Fibroblast of skin of left biceps (primary cell): ENCODE data around the gene NHERF2.
"Not testable (repeated sequence)": the region's sequence is repeated elsewhere in the genome, so short reads cannot be mapped to it uniquely, and the experiment has no call there.

Source experiments
- DNase-seq, 2 experiments: peaks; one replicate each; pipeline ENCODE4 v3.0.0-alpha.2; 2013; ENCODE audit warnings: low read depth in 2 of 2

The NHERF2 gene

DNA sequence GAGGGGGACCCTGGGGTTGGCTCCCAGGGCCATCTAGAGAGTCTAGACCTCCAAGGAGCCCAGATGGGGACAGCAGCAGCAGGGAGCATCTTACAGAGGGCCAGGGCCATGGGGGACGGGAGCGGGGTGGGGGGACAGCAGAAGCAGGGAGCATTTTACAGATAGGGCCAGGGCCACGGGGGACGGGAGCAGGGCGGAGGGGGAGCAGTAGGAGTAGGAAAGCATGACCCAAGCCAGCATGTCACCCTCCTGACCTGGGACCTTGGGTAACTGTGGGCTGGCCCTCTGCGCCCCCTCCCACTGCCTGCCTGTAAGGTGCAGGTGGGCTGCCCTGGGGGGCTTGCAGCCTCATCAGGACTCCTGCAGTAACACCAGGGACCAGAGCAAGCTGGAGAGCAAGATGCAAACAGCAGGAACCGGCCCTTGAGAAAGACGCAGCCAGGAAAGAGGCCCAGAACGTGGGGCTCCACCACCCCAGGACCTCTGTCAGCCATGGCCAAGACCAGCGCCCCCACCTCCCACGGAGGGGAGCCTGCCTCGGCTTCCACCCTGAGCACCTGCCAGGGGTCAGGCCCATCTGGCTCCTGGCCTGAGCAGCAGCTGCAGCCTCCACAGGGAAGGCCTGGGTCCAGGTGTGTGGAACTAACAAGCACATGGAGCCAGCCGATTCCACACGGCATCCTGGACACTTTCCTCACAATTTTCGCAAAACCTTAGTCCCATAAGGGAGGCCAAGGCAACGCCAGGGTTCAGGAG lies 19.4 kb upstream of the NHERF2 start:
- no peak for DNase-seq

DNA sequence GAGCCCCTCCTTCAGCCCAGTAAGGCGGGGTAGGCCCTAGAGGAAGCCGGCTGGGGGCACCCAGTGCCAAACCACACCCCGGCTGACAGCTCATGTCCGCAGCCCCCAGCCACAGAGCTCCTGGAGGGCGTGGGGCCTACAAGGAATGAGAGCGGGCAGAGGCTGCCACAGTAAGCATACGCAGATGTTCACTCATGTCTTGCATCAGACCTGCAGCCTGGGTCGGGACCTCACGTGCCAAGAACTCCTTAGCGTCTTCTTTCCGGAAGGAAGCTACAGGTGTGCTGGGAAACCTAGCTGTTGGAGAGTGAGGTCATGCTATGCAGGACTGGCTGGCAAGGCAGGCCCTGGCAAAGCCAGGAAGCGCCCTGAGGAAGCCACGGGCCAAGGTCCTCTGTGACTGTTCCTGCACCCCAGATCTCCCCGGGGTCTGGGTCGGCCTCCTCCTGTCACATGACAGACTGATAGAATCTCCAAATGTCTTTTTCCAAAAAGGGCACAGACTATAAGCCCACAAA lies 18.6 kb upstream of the NHERF2 start:
- no peak for DNase-seq

DNA sequence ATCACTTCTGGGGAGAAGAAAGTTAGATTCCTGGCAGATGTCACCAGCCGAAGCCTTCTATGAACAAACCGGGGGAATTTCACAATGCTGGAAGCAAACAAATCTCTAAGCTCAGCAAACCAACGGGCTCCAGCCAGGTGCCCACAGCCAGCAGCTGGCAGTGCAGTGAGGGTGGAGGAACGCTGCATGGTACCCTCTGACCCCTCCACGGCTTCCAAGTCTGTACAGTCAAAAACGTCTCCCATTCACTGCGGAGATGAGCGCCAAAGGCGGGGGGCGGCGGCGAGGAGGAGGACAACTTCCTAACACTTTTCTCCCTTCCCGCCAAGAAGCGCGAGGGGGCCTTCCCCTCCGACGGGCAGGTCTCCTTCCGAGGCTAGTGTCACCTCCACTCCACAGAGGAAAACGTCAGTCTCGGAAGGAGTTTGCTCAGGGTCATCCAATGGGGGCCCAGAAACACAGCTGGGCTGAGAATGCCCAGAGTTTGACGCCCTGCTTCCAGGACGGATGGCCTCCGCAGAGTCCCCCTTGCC lies 18.0 kb upstream of the NHERF2 start:
- no peak for DNase-seq

DNA sequence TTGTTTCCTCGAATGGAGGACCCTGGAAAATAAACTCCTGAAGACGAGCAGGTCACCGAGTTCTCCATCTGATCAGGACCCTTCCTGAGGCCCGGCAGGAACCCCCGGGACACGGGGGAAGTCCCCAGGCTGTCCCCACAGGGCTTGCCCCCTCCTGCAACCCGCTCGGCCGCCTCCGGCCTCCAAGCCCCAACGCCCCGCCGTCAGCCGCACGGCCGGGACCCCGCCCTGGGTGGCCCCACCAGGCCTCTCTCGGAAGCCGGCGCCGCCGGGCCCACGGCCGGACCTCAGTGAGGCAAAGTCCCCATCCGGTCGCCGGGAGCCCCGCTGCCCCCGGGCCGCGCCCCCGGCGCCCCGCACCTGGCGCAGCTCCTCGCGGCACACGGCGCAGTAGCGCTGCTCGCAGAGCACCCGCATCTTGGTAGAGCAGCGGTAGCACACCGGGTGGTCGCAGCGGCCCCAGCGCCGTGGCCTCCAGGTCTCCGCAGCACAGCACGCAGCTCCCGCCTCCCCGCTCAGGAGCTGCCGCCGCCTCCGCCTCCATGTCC lies 17.5 kb upstream of the NHERF2 start:
- DNase-seq: no peak

DNA sequence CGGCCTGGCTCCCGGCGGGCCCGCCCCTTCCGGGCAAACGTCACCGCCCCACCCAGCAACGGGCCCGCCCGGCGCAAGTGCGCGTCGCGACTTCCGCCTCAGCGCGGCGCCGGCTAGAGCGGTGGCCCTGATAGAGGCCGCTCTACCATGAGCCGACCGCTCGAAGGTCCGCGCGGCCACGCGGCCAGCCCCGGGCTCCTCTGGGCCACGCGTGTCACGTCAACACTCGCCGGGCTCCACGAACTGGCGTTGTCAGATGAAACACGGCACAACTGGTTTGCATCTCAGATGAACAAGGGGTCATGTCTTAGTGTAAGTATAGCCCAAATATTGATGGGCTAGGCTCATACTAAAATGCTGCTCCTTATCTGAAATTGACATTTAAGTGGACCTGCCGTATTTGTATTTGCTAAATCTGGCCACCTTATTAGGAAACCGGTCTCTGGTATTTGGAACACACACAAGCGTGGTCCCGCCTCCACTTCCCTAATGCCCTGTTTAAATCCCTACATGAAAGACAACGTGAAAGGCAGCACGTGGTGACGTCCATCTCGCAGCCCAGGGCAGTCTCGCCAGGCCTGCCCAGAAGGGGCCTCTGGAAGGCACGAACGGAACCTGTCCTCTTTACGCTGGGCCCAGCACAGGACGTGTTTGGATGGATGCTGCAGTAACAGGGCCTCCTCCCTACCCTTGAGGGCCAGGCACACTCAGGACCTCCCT lies 16.8 kb upstream of the NHERF2 start, which contains the start of gene ZNF598:
Gene ZNF598, minus strand, starts transcription at position 31 of the 720 bp plus-strand sequence.
- DNase-seq: peak; percentile 66 to 68

DNA sequence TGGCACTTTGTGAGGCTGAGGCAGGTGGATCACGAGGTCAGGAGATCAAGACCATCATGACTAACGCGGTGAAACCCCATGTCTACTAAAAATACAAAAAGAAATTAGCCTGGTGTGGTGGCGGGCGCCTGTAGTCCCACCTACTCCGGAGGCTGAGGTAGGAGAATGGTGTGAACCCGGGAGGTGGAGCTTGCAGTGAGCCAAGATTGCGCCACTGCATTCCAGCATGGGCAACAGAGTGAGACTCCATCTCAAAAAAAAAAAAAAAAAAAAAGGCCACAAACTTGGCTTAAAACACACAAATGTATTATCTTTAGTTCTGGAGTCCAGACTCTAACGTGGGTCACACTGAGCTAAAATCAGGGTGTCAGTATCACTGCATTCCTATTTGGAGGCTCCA lies 15.0 kb upstream of the NHERF2 start:
- DNase-seq: not testable (repeated sequence)

DNA sequence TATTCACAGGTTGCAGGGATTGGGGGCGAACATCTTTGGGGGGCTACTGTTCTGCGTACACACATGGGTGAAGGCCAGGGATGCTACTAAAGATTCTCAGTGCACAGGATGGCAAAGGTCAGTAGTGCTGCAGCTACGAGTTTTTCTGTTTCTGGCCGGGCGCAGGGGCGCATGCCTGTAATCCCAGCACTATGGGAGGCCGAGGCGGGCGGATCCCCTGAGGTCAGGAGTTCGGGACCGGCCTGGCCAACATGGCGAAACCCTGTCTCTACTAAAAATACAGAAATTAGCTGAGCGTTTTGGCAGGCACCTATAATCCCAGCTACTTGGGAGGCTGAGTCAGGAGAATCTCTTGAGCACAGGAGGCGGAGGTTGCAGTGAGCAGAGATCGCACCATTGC lies 13.2 kb upstream of the NHERF2 start:
- no peak for DNase-seq

DNA sequence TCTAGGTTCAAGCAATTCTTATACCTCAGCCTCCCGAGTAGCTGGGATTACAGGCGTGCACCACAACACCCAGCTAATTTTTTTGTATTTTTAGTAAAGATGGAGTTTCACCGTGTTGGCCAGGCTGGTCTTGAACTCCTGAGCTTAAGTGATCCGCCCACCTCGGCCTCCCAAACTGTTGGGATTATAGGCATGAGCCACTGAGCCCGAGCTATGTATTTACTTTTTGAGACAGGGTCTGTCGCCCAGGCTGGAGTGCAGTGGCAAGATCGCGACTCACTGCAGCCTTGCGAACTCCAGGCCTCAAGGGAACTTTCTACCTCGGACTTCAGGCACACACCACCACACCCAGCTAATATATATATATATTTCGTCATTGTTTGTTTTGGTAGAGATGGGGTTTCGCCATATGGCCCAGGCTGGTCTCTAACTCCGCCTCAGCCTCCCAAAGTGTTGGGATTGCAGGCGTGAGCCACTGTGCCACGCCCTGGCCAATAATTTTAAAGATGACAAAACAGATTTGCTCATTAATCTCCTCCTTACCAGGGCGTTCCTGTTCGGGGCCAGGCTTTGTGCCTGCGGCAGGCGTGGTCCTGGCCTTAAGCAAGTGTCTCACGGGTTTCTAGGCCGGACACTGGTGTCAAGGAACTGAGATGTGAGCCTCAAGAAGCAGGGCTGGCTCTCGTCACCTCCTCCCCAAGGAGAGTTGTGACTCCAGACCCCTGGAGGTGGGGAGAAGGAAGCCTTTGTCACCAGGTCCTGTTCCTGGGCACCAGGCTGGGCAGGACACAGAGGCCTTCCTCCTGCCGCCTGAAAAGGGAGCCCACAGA lies 11.4 kb upstream of the NHERF2 start:
- DNase-seq: no peak

DNA sequence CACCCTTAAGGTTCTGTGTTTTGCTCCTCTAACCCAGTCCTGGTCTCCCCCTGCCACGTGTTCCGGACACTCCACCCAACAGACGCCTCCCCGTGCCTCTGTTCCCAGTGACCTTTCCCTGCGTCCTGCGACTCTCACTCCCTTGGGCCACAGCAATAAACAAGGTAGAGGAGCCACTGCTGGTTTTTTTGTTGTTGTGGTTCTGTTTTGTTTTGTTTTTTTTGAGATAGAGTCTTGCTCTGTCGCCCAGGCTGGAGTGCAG lies 10.8 kb upstream of the NHERF2 start:
- DNase-seq: no peak

DNA sequence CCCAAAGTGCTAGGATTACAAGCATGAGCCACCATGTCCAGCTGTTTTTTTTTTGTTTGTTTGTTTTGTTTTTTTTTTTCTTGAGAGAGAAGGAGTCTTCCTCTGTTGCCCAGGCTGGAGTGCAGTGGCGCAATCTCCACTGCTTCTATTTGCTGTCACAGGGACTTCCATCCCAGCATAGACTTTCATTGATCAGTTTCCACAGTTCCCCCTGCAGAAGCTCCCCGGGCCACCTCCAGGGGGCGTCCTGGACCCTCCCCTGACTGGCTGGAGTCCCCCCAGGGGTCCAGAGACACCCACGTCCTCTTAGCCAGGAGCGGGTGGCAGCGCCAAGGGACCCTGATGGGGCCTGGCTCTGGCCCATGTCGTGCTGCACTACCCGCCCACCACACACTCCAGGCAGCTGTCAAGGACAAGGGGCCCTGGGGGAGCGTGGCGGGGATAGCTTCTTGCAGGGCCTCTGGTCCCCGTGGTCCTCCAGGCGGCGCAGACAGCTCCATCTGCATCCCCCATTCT lies 10.2 kb upstream of the NHERF2 start:
- DNase-seq: no peak

DNA sequence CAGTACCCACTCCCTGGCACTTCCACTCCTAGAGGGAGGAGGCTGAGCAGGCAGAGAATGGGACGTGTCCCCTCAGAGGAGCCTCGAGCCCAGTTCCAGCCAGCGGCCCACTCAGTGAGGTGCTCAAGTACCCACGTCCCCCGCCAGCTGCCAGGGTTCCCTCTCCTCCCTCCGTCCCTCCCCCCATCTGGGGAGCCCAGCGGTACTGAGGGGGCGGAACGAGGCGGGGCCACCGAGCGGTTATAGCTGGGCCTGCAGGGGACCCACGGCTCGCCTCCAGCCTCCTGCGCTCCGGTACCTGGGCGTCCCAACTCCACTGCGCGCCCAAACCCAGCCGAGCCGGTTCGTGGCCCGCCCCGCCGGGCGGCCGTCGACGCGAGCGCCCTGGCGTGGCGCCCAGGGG lies 7.2 kb upstream of the NHERF2 start, which contains the start of gene NPW:
Gene NPW, plus strand, starts transcription at position 268 of the 403 bp plus-strand sequence.
- no peak for DNase-seq

DNA sequence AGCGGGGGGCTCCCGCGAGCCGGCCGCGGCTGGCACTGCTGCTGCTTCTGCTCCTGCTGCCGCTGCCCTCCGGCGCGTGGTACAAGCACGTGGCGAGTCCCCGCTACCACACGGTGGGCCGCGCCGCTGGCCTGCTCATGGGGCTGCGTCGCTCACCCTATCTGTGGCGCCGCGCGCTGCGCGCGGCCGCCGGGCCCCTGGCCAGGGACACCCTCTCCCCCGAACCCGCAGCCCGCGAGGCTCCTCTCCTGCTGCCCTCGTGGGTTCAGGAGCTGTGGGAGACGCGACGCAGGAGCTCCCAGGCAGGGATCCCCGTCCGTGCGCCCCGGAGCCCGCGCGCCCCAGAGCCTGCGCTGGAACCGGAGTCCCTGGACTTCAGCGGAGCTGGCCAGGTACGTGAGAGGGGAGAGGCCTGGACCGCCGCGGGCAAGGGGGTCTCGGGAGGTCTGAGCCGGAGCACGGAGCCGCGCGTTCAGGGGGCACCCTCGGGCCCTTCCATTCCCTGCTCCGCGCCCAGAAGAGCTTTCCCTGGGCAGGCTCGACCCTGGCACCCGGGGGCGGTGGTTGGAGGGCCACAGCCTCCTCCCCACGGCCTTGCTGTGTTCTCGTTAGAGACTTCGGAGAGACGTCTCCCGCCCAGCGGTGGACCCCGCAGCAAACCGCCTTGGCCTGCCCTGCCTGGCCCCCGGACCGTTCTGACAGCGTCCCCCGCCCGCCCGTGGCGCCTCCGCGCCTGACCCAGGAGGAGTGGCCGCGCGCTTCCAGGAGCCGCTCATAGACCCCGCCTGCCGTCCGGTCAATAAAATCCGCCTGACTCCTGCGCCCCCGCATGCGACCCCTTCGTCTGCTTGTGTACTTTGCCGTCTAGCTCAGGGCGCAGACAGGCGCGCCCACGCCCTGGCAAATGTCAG lies 6.5 kb upstream of the NHERF2 start:
- no peak for DNase-seq

DNA sequence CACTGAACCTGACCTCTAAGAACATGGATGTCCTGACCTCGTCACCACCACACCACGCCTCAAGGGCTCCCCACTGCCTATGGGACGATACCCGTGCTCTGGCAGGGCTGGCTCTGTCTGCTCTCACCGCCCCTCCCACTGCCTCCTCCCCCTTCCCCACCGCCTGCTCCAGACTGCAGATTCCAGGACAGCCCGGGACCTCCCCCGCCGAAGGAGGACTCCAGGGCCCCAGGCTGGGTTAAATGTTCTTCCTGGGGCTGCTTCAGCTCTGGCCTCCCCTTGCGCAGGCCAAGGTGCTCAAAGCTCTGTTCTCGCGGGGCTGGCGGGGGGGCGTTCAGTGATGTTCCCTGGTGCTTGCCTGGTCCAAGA lies 4.0 kb upstream of the NHERF2 start:
- DNase-seq: no peak

DNA sequence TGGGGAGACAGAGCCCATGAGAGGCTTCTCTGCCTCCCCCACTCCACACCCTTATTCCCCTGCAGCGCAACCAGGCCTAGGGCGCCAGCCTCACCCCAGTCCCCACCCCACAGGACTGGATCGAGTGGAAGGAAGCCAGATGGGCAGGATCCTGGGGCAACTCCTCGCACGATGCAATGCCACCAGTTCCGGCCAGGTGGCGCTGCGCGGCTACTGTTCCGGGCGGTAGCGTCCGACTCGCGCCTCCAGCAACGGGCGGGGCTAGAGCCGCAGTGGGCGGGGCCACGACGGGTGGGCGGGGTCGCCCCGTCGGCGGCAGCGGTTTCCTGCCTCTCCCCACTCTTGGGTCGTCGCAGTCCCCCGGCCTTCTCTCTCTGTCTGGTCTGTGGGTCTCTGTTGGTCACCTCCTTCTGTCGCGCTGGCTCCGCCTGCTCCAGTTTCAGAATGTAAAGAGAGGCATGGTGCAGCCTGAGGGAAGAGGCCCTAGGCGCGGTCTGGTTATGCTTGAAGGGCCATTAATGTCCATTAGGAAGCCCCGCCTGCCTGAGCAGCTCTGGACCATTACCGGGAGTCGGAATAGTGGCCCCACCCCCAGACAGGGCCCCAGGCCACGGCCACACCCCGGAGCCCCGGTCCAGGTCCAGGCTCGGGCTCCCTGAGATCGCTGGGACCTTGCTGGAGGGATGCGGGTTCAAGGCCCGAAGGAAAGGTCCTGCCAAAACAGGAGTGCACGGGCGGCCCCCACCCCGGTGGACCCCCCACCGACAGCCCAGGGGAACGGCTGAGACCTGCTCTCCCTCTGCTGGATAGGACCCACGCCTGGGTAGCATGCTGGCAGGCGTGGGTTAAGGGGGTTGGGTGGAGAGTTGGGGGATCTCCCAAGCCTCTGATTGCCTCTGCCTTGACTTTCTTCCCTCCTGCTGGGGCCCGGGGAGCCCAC lies 3.3 kb upstream of the NHERF2 start:
- no peak for DNase-seq

DNA sequence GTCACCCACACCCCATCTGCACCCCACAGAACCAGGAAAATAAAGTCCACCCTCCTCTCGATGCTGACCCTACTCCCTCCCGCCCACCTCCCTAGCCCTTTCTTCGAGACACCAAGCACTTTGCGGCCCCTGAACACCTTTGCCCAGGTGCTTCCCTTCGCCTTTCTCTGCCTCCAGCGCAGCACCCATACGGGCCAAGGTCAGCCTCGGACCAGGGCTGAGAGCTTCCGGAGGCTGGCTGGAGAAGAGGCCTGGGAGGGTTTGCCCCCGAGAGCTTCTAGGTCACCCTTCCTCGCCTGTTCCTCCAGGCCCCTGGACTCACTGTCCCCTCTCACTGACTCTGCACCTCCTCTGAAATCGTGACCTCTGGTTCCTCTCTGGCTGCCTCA lies 2.7 kb upstream of the NHERF2 start:
- no peak for DNase-seq

DNA sequence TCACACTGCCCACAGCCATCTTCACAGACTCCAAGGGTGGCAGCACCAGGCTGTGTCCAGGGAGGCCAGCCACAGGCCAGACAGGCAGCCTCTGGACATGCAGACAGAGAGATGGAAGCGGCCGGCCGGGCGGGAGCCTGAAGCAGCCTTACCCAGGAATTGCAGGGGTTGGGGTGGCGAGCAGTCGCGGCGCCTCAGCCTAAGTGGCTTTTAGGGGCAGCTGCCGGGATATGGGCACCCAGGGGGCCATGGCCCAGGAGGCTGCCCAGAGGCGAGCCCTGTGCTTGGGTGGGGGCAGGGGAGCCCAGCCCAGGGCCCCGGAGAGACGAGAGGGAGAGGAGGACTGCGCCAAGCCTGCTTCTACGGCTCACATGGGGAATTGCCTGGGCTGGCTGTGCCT lies 1.5 kb upstream of the NHERF2 start:
- DNase-seq: no peak

DNA sequence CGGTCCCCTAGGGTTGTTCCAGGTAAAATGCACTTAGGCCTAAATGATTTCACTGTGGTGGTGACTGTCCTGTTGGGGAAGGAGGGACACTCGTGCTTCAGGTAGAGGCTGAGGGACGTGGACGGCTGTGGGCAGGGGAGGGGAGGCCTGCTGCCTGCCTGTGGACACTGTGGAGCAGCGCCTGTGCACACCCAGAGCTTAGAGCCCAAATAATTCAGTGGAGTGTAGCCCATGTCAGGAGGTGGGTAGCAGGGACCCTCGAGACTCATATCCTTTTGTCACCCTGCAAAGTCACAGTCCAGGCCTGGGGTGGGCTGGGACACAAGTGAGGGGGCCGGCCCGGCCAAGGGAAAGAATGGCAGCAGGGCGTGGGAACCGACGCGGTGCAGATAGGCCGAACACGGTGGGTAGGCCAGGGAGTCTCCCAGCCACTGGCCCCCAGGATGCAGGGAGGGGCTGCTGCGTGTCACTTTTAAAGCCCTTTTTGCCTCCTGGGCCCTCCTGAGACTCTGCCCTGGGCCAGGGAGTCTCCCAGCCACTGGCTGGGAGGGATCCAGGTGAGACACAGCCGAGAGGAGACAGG lies 733 bp upstream of the NHERF2 start:
- no peak for DNase-seq

DNA sequence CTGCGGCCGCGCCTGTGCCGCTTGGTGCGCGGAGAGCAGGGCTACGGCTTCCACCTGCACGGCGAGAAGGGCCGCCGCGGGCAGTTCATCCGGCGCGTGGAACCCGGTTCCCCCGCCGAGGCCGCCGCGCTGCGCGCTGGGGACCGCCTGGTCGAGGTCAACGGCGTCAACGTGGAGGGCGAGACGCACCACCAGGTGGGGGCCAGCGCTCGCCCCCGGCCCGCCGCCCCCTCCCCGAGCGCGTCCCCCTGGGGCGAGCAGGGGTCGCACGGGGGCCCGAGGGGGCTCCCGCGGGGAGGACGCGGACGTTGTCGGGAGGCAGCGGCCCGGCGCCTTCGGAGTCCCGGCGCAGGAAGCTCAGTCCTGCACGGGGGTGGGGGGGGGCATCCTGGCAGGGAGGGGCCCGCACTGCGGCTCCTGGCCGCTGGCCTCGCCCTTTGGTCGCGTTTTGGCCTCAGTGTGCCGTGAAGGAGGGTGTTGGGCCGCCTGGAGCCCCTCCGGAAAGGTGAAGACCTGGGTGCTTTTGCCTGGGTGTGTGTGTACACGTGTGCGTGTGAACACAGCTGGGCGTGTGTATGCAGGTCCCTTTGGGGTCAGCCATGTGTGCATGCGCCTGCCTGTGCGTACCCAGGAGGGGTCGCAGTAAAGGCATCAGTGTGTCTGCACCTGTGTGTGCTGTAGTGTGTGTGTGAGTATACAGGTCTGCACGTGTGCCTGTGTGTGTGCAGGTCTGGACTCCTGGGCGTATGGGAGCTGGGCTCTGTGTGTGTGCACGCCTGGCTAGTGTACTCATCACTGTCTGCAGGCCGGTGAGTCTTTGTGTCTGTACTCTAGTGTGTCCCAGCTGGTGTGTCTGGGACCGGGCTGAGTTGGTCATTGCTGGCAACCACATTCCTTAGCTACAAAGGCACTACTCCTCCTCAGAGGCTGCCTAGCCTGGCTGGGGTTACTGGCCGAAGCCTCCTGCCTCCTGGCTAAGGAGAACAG lies 615 bp downstream of the NHERF2 start:
- DNase-seq: no peak
